Measurements from ENCODE around the gene SNX7. TPM values are rescaled to one million over a fixed set of nuclear protein-coding genes. Genes with fewer than 3 reads are reported as not detected.

Gene SNX7
- total RNA-seq, 4 donors from 2014 or later, result 9.9 to 27.0 (median 18.3) TPM

- H3K27me3 ChIP-seq, result no peaks in the 10 kb centered on the region
- no peaks in the 10 kb centered on the region for H3K4me1 ChIP-seq
- H3K36me3 ChIP-seq, result no peaks in the 10 kb centered on the region
- DNase-seq, result no peak
- H3K4me3 ChIP-seq, result no peak overlapping the region
- H3K9me3 ChIP-seq, result no peaks in the 10 kb centered on the region
- TF ChIP-seq, protein P1, sequence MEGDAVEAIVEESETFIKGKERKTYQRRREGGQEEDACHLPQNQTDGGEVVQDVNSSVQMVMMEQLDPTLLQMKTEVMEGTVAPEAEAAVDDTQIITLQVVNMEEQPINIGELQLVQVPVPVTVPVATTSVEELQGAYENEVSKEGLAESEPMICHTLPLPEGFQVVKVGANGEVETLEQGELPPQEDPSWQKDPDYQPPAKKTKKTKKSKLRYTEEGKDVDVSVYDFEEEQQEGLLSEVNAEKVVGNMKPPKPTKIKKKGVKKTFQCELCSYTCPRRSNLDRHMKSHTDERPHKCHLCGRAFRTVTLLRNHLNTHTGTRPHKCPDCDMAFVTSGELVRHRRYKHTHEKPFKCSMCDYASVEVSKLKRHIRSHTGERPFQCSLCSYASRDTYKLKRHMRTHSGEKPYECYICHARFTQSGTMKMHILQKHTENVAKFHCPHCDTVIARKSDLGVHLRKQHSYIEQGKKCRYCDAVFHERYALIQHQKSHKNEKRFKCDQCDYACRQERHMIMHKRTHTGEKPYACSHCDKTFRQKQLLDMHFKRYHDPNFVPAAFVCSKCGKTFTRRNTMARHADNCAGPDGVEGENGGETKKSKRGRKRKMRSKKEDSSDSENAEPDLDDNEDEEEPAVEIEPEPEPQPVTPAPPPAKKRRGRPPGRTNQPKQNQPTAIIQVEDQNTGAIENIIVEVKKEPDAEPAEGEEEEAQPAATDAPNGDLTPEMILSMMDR (IDR thresholded peaks at IDR 0.05), result no peak
- no peak overlapping the region for H3K27ac ChIP-seq
Observed at GRCh38 chr1:98739762-98740161, 78.2 kb downstream of the SNX7 start.

DNA sequence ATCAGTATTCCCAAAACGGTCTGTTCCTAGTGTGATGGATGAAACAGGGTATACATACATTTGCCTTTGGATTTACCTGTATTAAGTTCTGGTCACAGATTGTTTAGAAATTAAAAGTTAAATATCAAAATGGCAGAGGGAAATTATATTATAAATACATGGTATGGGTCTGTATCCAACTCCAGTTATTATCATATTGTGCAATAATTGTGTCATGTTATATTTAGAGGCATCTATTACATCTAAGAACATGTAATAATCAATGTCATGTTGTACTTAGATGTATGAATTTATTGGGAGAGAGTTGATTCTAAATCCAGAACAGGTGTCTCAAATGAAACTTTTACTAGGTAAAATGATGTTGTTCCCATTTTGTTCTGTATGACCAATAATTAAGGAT, 79.6 kb downstream of the SNX7 start:
- Histone ChIP-seq H3K9me3 (no peaks in the 10 kb centered on the region), H3K27ac (no peak overlapping the region), H3K27me3 (no peaks in the 10 kb centered on the region), H3K4me3 (no peak overlapping the region), H3K36me3 (no peaks in the 10 kb centered on the region), H3K4me1 (no peaks in the 10 kb centered on the region)
- TF ChIP-seq, protein P1 (IDR thresholded peaks at IDR 0.05), result no peak
- no peak for TF ChIP-seq POLR2A (IDR thresholded peaks at IDR 0.05)
- DNase-seq, result no peak

DNA sequence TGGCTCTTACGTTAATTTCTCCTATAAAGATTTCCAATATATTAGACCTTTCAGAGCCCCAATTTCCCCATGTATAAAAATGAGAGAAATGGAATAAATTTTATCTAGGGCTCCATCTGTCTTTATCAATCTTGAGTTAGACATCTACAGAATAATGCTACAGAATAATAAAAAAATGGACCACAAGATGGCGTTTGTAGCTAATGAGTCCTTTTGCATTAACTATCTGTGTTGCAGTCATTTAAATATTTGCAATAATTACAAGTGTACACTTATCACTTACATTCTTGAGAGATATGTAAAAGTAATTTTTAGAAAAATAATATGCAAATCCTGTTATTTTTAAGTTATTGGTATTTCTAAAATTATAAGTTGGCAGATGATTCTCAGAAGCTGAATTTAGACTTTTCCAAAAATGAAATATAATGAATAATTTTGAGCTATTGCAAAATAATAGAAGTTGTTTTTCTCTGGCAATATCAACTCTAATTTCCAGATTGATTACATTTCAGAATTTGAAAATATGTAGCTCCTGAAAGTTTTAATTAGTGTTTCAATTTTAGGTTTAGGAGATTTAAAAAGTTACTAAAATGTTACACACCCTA, 87.7 kb downstream of the SNX7 start:
- no peak for DNase-seq
- Histone ChIP-seq H3K4me3 (no peak overlapping the region), H3K27me3 (no peaks in the 10 kb centered on the region), H3K9me3 (no peaks in the 10 kb centered on the region), H3K27ac (no peak overlapping the region), H3K36me3 (no peaks in the 10 kb centered on the region), H3K4me1 (no peaks in the 10 kb centered on the region)
- TF ChIP-seq, protein P1 (IDR thresholded peaks at IDR 0.05), result peak in 4 of 6 experiments; percentile 36 to 44 (median 40)
- no peak for TF ChIP-seq POLR2A (IDR thresholded peaks at IDR 0.05)

DNA sequence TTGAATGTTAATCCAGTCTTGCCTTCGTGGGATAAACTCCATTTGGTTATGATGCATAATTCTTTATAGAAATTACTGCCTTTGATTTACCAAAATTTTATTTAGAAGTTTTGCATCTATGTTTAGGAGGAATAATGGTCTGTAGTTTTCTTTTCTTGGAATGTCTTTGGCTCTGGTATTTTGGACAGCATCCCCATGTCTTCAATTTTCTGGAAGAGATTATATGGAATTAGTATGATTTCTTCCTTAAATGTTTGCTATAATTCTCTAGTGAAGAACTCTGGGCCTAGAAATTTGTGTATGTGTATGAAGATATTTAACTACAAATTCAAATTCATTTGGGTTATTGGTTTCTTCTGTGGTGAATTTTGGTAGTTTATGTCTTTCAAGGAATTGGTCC, 92.7 kb downstream of the SNX7 start:
- Histone ChIP-seq H3K4me3 (no peak overlapping the region), H3K27ac (no peak overlapping the region), H3K4me1 (no peaks in the 10 kb centered on the region), H3K36me3 (no peaks in the 10 kb centered on the region), H3K9me3 (no peaks in the 10 kb centered on the region), H3K27me3 (no peaks in the 10 kb centered on the region)
- DNase-seq, result no peak
- no peak for TF ChIP-seq POLR2A (IDR thresholded peaks at IDR 0.05)
- TF ChIP-seq, protein P1 (IDR thresholded peaks at IDR 0.05), result no peak

GRCh38 chr1:98761219-98761865, 99.8 kb downstream of the SNX7 start:
- Histone ChIP-seq H3K27ac (no peak overlapping the region), H3K27me3 (no peaks in the 10 kb centered on the region), H3K36me3 (no peaks in the 10 kb centered on the region), H3K9me3 (no peaks in the 10 kb centered on the region), H3K4me1 (no peaks in the 10 kb centered on the region), H3K4me3 (no peak overlapping the region)
- no peak for DNase-seq
- no peak for TF ChIP-seq POLR2A (IDR thresholded peaks at IDR 0.05)
- TF ChIP-seq, protein P1 (IDR thresholded peaks at IDR 0.05), result no peak
